RWPE2 (cell line): ENCODE measurements around the gene AIF1.

Experiments
- ATAC-seq: fragments of 200-7000 bp; cut with Tn5 transposase; 3 replicates; pipeline ENCODE4 v1.9.1; 2021; ENCODE audit warnings: low read depth
- DNase-seq: peaks from one replicate; pipeline ENCODE4 v3.0.0-alpha.2; 2020; ENCODE audit warnings: low spot score
- H3K27ac ChIP-seq: fragments of 450-650 bp; 2 replicates; pipeline ENCODE4 v1.5.1; 2017; ENCODE audit warnings: mild to moderate bottlenecking; ENCODE audit not compliant: poor library complexity, severe bottlenecking
- H3K27me3 ChIP-seq: fragments of 250-450 bp; sonication (Bioruptor Pico); 2 replicates; pipeline ENCODE4 v1.5.1; 2021; ENCODE audit warnings: mild to moderate bottlenecking, moderate library complexity; ENCODE audit not compliant: insufficient read depth, poor library complexity, severe bottlenecking
- H3K36me3 ChIP-seq: fragments of 250-450 bp; sonication (Bioruptor Pico); 2 replicates; pipeline ENCODE4 v1.5.1; 2020; ENCODE audit warnings: low read depth, mild to moderate bottlenecking, moderate library complexity
- H3K4me1 ChIP-seq: fragments of 250-450 bp; sonication (Bioruptor Pico); 2 replicates; pipeline ENCODE4 v1.5.1; 2021; ENCODE audit warnings: mild to moderate bottlenecking, moderate library complexity; ENCODE audit not compliant: insufficient read depth, poor library complexity, severe bottlenecking
- H3K4me3 ChIP-seq: fragments of 250-450 bp; sonication (Bioruptor Pico); 2 replicates; pipeline ENCODE4 v1.5.1; 2021; ENCODE audit warnings: mild to moderate bottlenecking, moderate library complexity; ENCODE audit not compliant: severe bottlenecking
- H3K9me3 ChIP-seq: fragments of 250-450 bp; sonication (Bioruptor Pico); 2 replicates; pipeline ENCODE4 v1.5.1; 2021; ENCODE audit warnings: mild to moderate bottlenecking, moderate library complexity; ENCODE audit not compliant: severe bottlenecking
- TF ChIP-seq, protein P1 (sequence below): fragments of 450-650 bp; IDR thresholded peaks from one replicate; pipeline ENCODE4 v1.5.1; 2017; ENCODE audit warnings: mild to moderate bottlenecking, moderate library complexity; ENCODE audit not compliant: poor library complexity, severe bottlenecking

AIF1 gene

DNA sequence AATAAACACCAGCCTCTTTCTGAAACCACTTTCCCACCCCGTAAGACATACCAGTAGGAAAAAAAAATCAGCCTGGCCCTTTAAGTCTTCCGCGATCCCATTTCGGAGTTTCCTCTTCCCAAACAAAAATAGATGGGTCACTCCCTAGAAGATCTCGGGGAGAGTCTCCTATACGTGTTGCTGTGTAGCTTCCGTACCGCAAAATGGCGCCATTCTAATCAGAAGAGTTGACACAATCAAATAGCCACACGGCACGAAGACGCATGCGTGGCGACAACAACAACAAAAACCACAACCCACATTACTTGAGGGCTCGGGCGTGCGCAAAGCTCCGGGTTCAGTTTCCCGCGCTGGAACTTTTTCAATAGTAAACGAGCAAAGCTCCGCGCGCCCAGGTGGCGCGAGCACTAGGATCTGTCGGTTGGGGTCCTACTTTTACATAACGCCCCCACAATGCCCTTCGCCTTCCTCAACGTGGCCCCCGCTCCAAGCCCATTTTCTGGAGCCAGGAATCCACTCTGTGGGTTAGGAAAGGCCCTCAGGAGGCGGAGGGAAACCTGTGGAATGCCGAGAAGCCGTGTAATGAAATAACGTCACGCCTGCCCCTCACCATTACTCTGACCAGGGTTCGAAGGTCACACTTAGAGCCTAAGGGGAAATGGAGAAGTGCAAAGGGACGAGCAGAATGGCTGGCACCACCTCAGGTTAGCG is 49.9 kb downstream of the AIF1 start, which contains the start of gene GPANK1:
GPANK1 (minus strand) TSS at position 208 of the 711 bp plus-strand sequence. CDS start 519 bp downstream, outside the sequence.
- ATAC-seq (peak; percentile 30), DNase-seq (peak; percentile 89)
- Histone ChIP-seq H3K4me3 (peak within 1 kb of the TSS; percentile 77), H3K36me3 (peaks cover 44% of the 10 kb centered on the region), H3K9me3 (no peaks in the 10 kb centered on the region), H3K27me3 (no peaks in the 10 kb centered on the region), H3K4me1 (peaks cover 13% of the 10 kb centered on the region), H3K27ac (peak within 1 kb of the TSS; percentile 90)
- TF ChIP-seq, protein P1, sequence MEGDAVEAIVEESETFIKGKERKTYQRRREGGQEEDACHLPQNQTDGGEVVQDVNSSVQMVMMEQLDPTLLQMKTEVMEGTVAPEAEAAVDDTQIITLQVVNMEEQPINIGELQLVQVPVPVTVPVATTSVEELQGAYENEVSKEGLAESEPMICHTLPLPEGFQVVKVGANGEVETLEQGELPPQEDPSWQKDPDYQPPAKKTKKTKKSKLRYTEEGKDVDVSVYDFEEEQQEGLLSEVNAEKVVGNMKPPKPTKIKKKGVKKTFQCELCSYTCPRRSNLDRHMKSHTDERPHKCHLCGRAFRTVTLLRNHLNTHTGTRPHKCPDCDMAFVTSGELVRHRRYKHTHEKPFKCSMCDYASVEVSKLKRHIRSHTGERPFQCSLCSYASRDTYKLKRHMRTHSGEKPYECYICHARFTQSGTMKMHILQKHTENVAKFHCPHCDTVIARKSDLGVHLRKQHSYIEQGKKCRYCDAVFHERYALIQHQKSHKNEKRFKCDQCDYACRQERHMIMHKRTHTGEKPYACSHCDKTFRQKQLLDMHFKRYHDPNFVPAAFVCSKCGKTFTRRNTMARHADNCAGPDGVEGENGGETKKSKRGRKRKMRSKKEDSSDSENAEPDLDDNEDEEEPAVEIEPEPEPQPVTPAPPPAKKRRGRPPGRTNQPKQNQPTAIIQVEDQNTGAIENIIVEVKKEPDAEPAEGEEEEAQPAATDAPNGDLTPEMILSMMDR: no peak

- Histone ChIP-seq H3K4me1 (peaks cover 13% of the 10 kb centered on the region), H3K36me3 (peaks cover 52% of the 10 kb centered on the region)
- DNase-seq: peak; percentile 98
Measured at GRCh38 chr6:31665501-31666336, 50.7 kb downstream of the AIF1 start, which contains the start of gene CSNK2B. TSS of gene CSNK2B (plus strand) at chr6:31666080. CDS start at chr6:31666832, 752 bp downstream.

GRCh38 chr6:31666337-31666965 is 51.4 kb downstream of the AIF1 start:
- no peak for DNase-seq
- H3K4me3 ChIP-seq: peak overlapping the region; percentile 77
- TF ChIP-seq, protein P1: no peak
- peaks cover 59% of the 10 kb centered on the region for H3K36me3 ChIP-seq
- H3K9me3 ChIP-seq: no peaks in the 10 kb centered on the region
- H3K4me1 ChIP-seq: peaks cover 13% of the 10 kb centered on the region
- H3K27me3 ChIP-seq: no peaks in the 10 kb centered on the region
- peak overlapping the region; percentile 90 for H3K27ac ChIP-seq
- ATAC-seq: no peak

More at GRCh38 chr6:31665501-31666336, 50.7 kb downstream of the AIF1 start, which contains the start of gene CSNK2B:
- ATAC-seq: peak; percentile 79
- TF ChIP-seq, protein P1: no peak
- Histone ChIP-seq H3K9me3 (no peaks in the 10 kb centered on the region), H3K27ac (peak within 1 kb of the TSS; percentile 90), H3K4me3 (peak within 1 kb of the TSS; percentile 77), H3K27me3 (no peaks in the 10 kb centered on the region)
